Adrenal gland (tissue), 5 donors: ENCODE results near the gene PRR35.

Experiments
- POLR2A ChIP-seq, 2 donors: fragments of 450-650 bp; IDR thresholded peaks; one replicate each; pipeline ENCODE4 v1.6.1; 2017; ENCODE audit warnings: antibody characterized with exemption in 2 of 2, mild to moderate bottlenecking in 2 of 2, moderate library complexity in 1 of 2
- TF ChIP-seq, protein P1 (sequence below), 6 experiments: fragments of 450-650 bp in 4 of 6; fragments of 200-600 bp in 2 of 6; sonication (generic) in 1 of 6; IDR thresholded peaks; 1 replicate in 5 of 6; 2 replicates in 1 of 6; pipeline versions ENCODE4 v1.5.1 to v1.8.0; 2016 to 2021; ENCODE audit warnings: antibody characterized with exemption in 6 of 6, mild to moderate bottlenecking in 2 of 6, moderate library complexity in 1 of 6
- donor health status: DM: no; HTN: no; CAD: no.

DNA sequence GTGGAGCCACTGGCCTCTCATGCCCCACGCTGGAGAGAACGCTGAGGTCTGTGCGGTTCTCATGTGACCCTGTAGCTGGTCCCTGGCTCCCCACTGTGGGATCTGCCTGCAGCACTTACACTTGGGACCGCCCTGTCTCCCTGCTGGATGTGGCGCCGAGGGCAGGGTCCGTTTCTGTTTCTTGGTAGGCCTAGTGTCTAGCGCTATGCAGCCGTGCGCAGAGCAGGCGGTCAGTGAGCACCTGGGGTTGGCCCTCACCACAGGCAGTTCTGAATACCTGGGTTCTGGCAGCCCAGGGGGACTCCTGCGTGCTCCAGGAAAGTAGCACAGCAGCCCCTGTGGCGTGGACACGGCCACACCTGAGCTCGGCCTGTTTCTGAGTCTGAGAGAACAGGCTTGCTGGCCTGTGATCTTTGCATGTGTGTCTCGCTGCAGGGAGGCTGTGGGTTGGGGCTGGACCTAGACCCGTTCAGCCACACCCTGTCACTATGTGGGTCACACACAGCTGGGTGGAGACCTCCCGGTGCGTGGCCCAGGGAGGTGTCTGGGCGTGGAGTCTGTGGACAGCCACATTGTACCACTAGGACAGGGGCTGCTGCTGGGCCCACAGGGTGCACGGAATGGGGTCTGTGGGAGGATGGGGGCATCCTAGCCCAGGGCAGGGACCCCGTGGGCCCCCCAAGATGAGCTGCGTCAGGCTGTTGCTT is 29.9 kb upstream of the PRR35 start:
- TF ChIP-seq, protein P1, sequence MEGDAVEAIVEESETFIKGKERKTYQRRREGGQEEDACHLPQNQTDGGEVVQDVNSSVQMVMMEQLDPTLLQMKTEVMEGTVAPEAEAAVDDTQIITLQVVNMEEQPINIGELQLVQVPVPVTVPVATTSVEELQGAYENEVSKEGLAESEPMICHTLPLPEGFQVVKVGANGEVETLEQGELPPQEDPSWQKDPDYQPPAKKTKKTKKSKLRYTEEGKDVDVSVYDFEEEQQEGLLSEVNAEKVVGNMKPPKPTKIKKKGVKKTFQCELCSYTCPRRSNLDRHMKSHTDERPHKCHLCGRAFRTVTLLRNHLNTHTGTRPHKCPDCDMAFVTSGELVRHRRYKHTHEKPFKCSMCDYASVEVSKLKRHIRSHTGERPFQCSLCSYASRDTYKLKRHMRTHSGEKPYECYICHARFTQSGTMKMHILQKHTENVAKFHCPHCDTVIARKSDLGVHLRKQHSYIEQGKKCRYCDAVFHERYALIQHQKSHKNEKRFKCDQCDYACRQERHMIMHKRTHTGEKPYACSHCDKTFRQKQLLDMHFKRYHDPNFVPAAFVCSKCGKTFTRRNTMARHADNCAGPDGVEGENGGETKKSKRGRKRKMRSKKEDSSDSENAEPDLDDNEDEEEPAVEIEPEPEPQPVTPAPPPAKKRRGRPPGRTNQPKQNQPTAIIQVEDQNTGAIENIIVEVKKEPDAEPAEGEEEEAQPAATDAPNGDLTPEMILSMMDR (IDR thresholded peaks at IDR 0.05), result no peak
- TF ChIP-seq POLR2A (IDR thresholded peaks at IDR 0.05), result no peak
